Activated CD8-positive, alpha-beta T cell treated with anti-CD3 and anti-CD28 coated beads for 36 hours (primary cell): ENCODE data around the gene PCSK9. TPM values are rescaled to one million over a fixed set of nuclear protein-coding genes. Genes with fewer than 3 reads are reported as not detected.

Source experiments
- ATAC-seq: fragments of 200-7000 bp; cut with Tn5 transposase; one replicate; pipeline ENCODE4 v1.10.0; 2021; ENCODE audit warnings: mild to moderate bottlenecking, moderate library complexity
- CTCF ChIA-PET: fragments of 350-600 bp; sonication (Branson Sonifier 250); formaldehyde crosslinking; loops from one replicate; lab custom pipeline; 2021; ENCODE audit warnings: antibody characterized with exemption; lab: Charles Lee
- POLR2A ChIA-PET: fragments of 350-600 bp; sonication (Branson Sonifier 250); formaldehyde crosslinking; loops from one replicate; lab custom pipeline; 2021; ENCODE audit warnings: antibody characterized with exemption; lab: Charles Lee
- DNase-seq: peaks from one replicate; pipeline ENCODE4 v3.0.0-alpha.2; 2020
- H3K27ac Mint-ChIP-seq: one replicate; pipeline ENCODE4 v1.8.0; 2021; ENCODE audit warnings: mild to moderate bottlenecking, mixed read lengths
- H3K27me3 Mint-ChIP-seq: one replicate; pipeline ENCODE4 v1.8.0; 2021; ENCODE audit warnings: mixed read lengths
- H3K36me3 Mint-ChIP-seq: one replicate; pipeline ENCODE4 v1.8.0; 2021; ENCODE audit warnings: low read depth, mixed read lengths
- H3K4me1 Mint-ChIP-seq: one replicate; pipeline ENCODE4 v1.8.0; 2021; ENCODE audit warnings: low read depth, mixed read lengths
- H3K4me3 Mint-ChIP-seq: one replicate; pipeline ENCODE4 v1.8.0; 2021; ENCODE audit warnings: mild to moderate bottlenecking, moderate library complexity, mixed read lengths
- H3K9me3 Mint-ChIP-seq: one replicate; pipeline ENCODE4 v1.8.0; 2021; ENCODE audit warnings: mixed read lengths
- CTCF ChIP-seq: fragments of 200-600 bp; IDR thresholded peaks from one replicate; pipeline ENCODE4 v1.8.0; 2022; ENCODE audit warnings: antibody characterized with exemption, mild to moderate bottlenecking
- intact Hi-C: fragments of 100-400 bp; cut with micrococcal nuclease; formaldehyde crosslinking; loops from one replicate; pipeline ENCODE4 v1.10.0; 2022
- total RNA-seq, 2 experiments: library from RNA; stranded (reverse); gene quantifications; one replicate each; pipeline ENCODE4 v1.2.3, GENCODE V29; 2021

Gene PCSK9
- total RNA-seq, 2 experiments from 2014 or later: not detected

- H3K27me3 Mint-ChIP-seq: peaks cover 22% of the 10 kb centered on the region
- DNase-seq: no peak
- ChIA-PET CTCF (interaction anchor here (1.2 to 1.4 kb wide), 2 partner anchors 47 to 99 kb away, joined by 3 read pairs; no protein-coding TSS in a partner anchor), POLR2A (no interaction called here)
- H3K4me1 Mint-ChIP-seq: peaks cover 3% of the 10 kb centered on the region
- no peak overlapping the region for H3K27ac Mint-ChIP-seq
- ATAC-seq: no peak
- TF ChIP-seq CTCF: no peak
- no peaks in the 10 kb centered on the region for H3K9me3 Mint-ChIP-seq
- intact Hi-C loops: no loop called here
- H3K4me3 Mint-ChIP-seq: no peak overlapping the region
- no peaks in the 10 kb centered on the region for H3K36me3 Mint-ChIP-seq
These were observed 4.4 kb downstream of the PCSK9 start for GRCh38 chr1:55043726-55044125.

- TF ChIP-seq CTCF: no peak
- no peak for DNase-seq
- intact Hi-C loops: no loop called here
- CTCF ChIA-PET: interaction anchor here (1.1 kb wide), 1 partner anchor 58 kb away, joined by 3 read pairs; no protein-coding TSS in a partner anchor
- ATAC-seq: no peak
- no peaks in the 10 kb centered on the region for H3K36me3 Mint-ChIP-seq
- peaks cover 15% of the 10 kb centered on the region for H3K27me3 Mint-ChIP-seq
- H3K27ac Mint-ChIP-seq: no peak overlapping the region
- POLR2A ChIA-PET: no interaction called here
- no peak overlapping the region for H3K4me3 Mint-ChIP-seq
- H3K4me1 Mint-ChIP-seq: peaks cover 3% of the 10 kb centered on the region
- no peaks in the 10 kb centered on the region for H3K9me3 Mint-ChIP-seq
These were observed 5.5 kb downstream of the PCSK9 start for GRCh38 chr1:55044617-55045397.

- DNase-seq (no peak), ATAC-seq (no peak)
- ChIA-PET POLR2A (no interaction called here), CTCF (interaction anchor here (1.1 kb wide), 1 partner anchor 59 kb away, joined by 3 read pairs; no protein-coding TSS in a partner anchor)
- Mint-ChIP-seq H3K36me3 (no peaks in the 10 kb centered on the region), H3K27ac (no peak overlapping the region), H3K4me3 (no peak overlapping the region), H3K4me1 (no peaks in the 10 kb centered on the region), H3K27me3 (peaks cover 10% of the 10 kb centered on the region), H3K9me3 (no peaks in the 10 kb centered on the region)
- intact Hi-C loops: no loop called here
- no peak for TF ChIP-seq CTCF
These were observed 6.1 kb downstream of the PCSK9 start for GRCh38 chr1:55045430-55045829.

- Mint-ChIP-seq H3K4me1 (no peaks in the 10 kb centered on the region), H3K36me3 (no peaks in the 10 kb centered on the region), H3K27me3 (peaks cover 2% of the 10 kb centered on the region), H3K27ac (no peak overlapping the region), H3K4me3 (no peak overlapping the region), H3K9me3 (no peaks in the 10 kb centered on the region)
- no peak for TF ChIP-seq CTCF
- POLR2A ChIA-PET: no interaction called here
- intact Hi-C loops: no loop called here
- no peak for DNase-seq
- CTCF ChIA-PET: no interaction called here
- ATAC-seq: no peak
These were observed 7.5 kb downstream of the PCSK9 start for GRCh38 chr1:55046871-55047270.

- Mint-ChIP-seq H3K27ac (no peak overlapping the region), H3K36me3 (no peaks in the 10 kb centered on the region), H3K9me3 (no peaks in the 10 kb centered on the region), H3K4me1 (no peaks in the 10 kb centered on the region), H3K27me3 (no peaks in the 10 kb centered on the region), H3K4me3 (no peak overlapping the region)
- CTCF ChIA-PET: no interaction called here
- POLR2A ChIA-PET: no interaction called here
- intact Hi-C loops: no loop called here
- ATAC-seq (no peak), DNase-seq (no peak)
- no peak for TF ChIP-seq CTCF
These were observed 8.3 kb downstream of the PCSK9 start for GRCh38 chr1:55047611-55048010.
